Heart right ventricle (tissue), 16 donors: ENCODE results near the gene SERPINA1. TPM values are rescaled to one million over a fixed set of nuclear protein-coding genes. Genes with fewer than 3 reads are reported as not detected.
"Not testable (repeated sequence)": the region's sequence is repeated elsewhere in the genome, so short reads cannot be mapped to it uniquely, and the experiment has no call there.

Source experiments
- ATAC-seq, 8 donors: fragments of 200-7000 bp; cut with Tn5 transposase; one replicate each; pipeline ENCODE4 v1.9.1; 2020; ENCODE audit warnings: mild to moderate bottlenecking in 8 of 8, moderate library complexity in 8 of 8, moderate number of reproducible peaks in 1 of 8
- DNase-seq, 2 donors: peaks; one replicate each; pipeline ENCODE4 v3.0.0-alpha.2; 2020
- H3K27ac ChIP-seq, 10 donors: fragments of 200-600 bp; sonication (generic) in 2 of 10; one replicate each; pipeline versions ENCODE4 v1.5.0 to v1.8.0; 2020 to 2022; ENCODE audit warnings: mild to moderate bottlenecking in 3 of 10
- H3K27me3 ChIP-seq, 7 donors: fragments of 200-600 bp; one replicate each; pipeline ENCODE4 v1.8.0; 2021 to 2022; ENCODE audit warnings: mild to moderate bottlenecking in 2 of 7
- H3K36me3 ChIP-seq, 9 donors: fragments of 200-600 bp; sonication (generic) in 1 of 9; one replicate each; pipeline versions ENCODE4 v1.5.0 to v1.8.0; 2020 to 2022; ENCODE audit warnings: mild to moderate bottlenecking in 2 of 9
- H3K4me1 ChIP-seq, 9 donors: fragments of 200-600 bp; sonication (generic) in 1 of 9; one replicate each; pipeline versions ENCODE4 v1.5.0 to v1.8.0; 2020 to 2022; ENCODE audit warnings: mild to moderate bottlenecking in 4 of 9
- H3K4me3 ChIP-seq, 10 donors: fragments of 200-600 bp; sonication (generic) in 2 of 10; one replicate each; pipeline versions ENCODE4 v1.5.0 to v1.8.0; 2020 to 2022; ENCODE audit warnings: mild to moderate bottlenecking in 7 of 10, moderate library complexity in 2 of 10
- H3K9me3 ChIP-seq, 11 donors: fragments of 200-600 bp in 10 of 11; sonication (generic) in 2 of 11; one replicate each; pipeline versions ENCODE4 v1.5.0 to v1.8.0; 2013 to 2022; ENCODE audit warnings: mild to moderate bottlenecking in 2 of 11, control low read depth in 1 of 11, moderate library complexity in 1 of 11
- WGBS, 2 donors: extraction: QIAGEN DNeasy Blood & Tissue Kit; methylation state at CpG; one replicate each; pipeline ENCODE4 v1.1.7; 2013; ENCODE audit warnings: inconsistent platforms in 1 of 2; 5-methylcytosine and 5-hydroxymethylcytosine counted together
- intact Hi-C, 10 donors: fragments of 100-400 bp; cut with DNase I; formaldehyde crosslinking; loops; one replicate each; pipeline versions ENCODE4 v1.11.1 to v1.14.2; 2022
- polyA plus RNA-seq, 2 donors: library from polyadenylated mRNA; stranded (reverse); fragments of 200-250 nt; gene quantifications; one replicate each; pipeline ENCODE4 v1.2.3, GENCODE V29; 2013
- total RNA-seq, 10 donors: library from RNA; stranded (reverse); fragmentation: NEBNext Ultra II Directional in 3 of 10; extraction: Animal tissue kit (Norgen Biotek cat#: 25700) in 3 of 10; gene quantifications; one replicate each; pipeline versions ENCODE4 v1.2.1 to v1.2.4, GENCODE V29; 2021 to 2023
- TF ChIP-seq, protein P1 (sequence below), 9 donors: fragments of 200-600 bp; sonication (generic) in 2 of 9; IDR thresholded peaks; one replicate each; pipeline versions ENCODE4 v1.5.0 to v1.8.0; 2021 to 2022; ENCODE audit warnings: antibody characterized with exemption in 9 of 9, mild to moderate bottlenecking in 5 of 9, moderate library complexity in 1 of 9
- donor health status: Arrhythmogenic right ventricular cardiomyopathy.
- donor health status: ischemic (EF 13 %, LVEDD 7.1; RV severe dilation, severe dysfunction).
- donor health status: healthy with polysubstance abuse.
- donor health status: DM: no; HTN: yes; CAD: no.
- donor health status: DM: no; HTN: no; CAD: no.
- donor health status: ischemic (EF 25% LVEDD 6.9; RV normal size, moderate dysfunction).
- donor health status: ischemic (EF 25% LVEDD 5.7; RV mildly dilated, moderate dysfunction).
- donor health status: healthy.
- donor health status: DM: yes; HTN: yes; CAD: no.
- donor health status: Ischemic cardiomyopathy.
- donor health status: ischemic (EF 35%, LVEDD 5.7; RV mildly dilated, moderate dysfunction).
- donor health status: nonischemic (EF 11% LVEDD 7.7; RV severe dilation, severe dysfunction).
- donor health status: DM: yes; HTN: yes; CAD: no.
- donor health status: PGD.
- donor health status: ischemic (EF 29% LVEDD 5.4; RV normal size, mild dysfunction).
- donor health status: nonischemic (EF 23%, LVEDD 6.1; RV moderate dilation, normal function).

SERPINA1 gene
- total and polyA plus RNA-seq, 12 donors: 1.1 to 38.3 (median 3.8) TPM

DNA sequence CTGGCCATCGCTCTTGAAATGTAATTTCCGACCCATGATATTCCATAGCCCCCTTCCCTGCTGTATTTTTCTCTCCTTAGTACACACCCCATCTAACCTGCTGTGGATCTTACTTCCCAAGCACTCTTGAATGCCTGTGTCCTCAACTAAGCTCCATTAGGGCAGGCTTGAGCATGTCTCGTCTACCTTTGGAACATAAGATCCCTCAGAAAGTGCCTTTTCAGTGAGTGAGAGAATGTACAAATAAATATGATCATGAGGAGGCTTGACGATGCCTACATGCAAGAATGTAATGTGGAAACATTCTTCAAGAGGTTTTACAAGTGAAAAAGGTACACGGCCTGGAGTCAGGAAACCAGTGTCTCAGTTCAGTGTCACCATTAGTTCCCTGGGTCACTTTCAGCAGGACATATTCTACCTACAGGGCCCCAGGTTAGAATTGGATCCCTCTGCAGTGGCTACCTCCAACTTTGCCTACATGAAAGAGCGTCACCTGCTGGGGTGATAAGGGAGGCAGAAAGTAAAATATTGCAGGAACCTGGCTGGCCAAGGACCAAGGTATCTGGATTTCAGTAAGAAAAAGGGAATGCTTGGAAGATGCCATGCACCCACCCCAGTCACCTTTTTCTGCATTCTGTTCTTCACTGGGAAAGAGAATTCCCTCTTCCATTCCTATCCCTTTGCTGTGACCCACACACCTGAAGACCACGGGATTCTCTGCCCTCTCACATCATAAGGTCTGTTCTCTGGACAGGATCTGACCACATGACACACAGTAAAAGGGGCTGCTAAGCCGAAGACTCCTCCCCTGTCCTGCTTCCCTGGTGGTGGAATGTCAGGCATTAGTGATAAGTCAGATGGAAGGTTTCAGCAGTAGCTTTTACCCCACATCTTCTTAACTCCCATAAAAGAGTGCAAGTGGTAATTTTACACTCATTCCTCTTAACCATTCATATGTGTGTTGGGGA lies 24.6 kb upstream of the SERPINA1 start:
- TF ChIP-seq, protein P1, sequence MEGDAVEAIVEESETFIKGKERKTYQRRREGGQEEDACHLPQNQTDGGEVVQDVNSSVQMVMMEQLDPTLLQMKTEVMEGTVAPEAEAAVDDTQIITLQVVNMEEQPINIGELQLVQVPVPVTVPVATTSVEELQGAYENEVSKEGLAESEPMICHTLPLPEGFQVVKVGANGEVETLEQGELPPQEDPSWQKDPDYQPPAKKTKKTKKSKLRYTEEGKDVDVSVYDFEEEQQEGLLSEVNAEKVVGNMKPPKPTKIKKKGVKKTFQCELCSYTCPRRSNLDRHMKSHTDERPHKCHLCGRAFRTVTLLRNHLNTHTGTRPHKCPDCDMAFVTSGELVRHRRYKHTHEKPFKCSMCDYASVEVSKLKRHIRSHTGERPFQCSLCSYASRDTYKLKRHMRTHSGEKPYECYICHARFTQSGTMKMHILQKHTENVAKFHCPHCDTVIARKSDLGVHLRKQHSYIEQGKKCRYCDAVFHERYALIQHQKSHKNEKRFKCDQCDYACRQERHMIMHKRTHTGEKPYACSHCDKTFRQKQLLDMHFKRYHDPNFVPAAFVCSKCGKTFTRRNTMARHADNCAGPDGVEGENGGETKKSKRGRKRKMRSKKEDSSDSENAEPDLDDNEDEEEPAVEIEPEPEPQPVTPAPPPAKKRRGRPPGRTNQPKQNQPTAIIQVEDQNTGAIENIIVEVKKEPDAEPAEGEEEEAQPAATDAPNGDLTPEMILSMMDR (IDR thresholded peaks at IDR 0.05): peak in 2 of 9 donors; percentile 6 to 28
- H3K27ac ChIP-seq: no peak overlapping the region
- no peaks in the 10 kb centered on the region for H3K36me3 ChIP-seq
- no peaks in the 10 kb centered on the region for H3K4me1 ChIP-seq
- intact Hi-C loops: no loop called here
- DNase-seq (no peak), ATAC-seq (no peak)
- peaks cover 0 to 17% (median 3%) of the 10 kb centered on the region in 11 donors for H3K9me3 ChIP-seq
- peaks cover 0 to 31% (median 16%) of the 10 kb centered on the region in 7 donors for H3K27me3 ChIP-seq
- WGBS, 2 donors: 56 to 60% methylated on average over 8 of the region's 8 CpGs
- H3K4me3 ChIP-seq: no peak overlapping the region

GRCh38 chr14:94411638-94412037 lies 23.2 kb upstream of the SERPINA1 start:
- TF ChIP-seq, protein P1 (IDR thresholded peaks at IDR 0.05): no peak
- no peaks in the 10 kb centered on the region for H3K36me3 ChIP-seq
- ATAC-seq (no peak), DNase-seq (no peak)
- WGBS, 2 donors: 32 to 54% methylated on average over 1 of the region's 1 CpG
- peaks cover 0 to 27% (median 15%) of the 10 kb centered on the region in 7 donors for H3K27me3 ChIP-seq
- H3K4me1 ChIP-seq: no peaks in the 10 kb centered on the region
- intact Hi-C loops: no loop called here
- no peak overlapping the region for H3K27ac ChIP-seq
- H3K9me3 ChIP-seq: peaks cover 0 to 29% (median 9%) of the 10 kb centered on the region in 11 donors
- no peak overlapping the region for H3K4me3 ChIP-seq

DNA sequence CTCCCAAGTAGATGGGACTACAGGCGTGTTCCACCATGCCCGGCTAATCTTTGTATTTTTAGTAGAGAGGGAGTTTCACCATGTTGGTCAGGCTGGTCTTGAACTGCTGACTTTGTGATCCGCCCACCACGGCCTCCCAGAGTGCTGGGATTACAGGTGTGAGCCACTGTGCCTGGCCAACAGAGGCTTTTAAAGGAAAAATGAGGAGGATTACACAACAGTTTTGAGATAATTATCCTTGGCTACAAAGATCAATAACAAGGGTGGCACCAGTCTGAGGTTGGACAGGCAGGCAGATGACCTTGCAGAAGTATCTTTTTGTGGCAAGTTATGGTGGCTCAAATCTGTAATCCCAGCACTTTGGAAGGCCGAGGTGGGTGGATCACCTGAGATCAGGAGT lies 21.0 kb upstream of the SERPINA1 start:
- H3K4me3 ChIP-seq, DNase-seq, H3K36me3 ChIP-seq, intact Hi-C loops, H3K27ac ChIP-seq, ATAC-seq, H3K4me1 ChIP-seq: not testable (repeated sequence)
- 80% methylated on average over 5 of the region's 5 CpGs for whole genome bisulfite sequencing, 2 donors
- peaks cover 0 to 49% (median 14%) of the 10 kb centered on the region in 11 donors for H3K9me3 ChIP-seq
- H3K27me3 ChIP-seq: peaks cover 0 to 29% (median 11%) of the 10 kb centered on the region in 7 donors

GRCh38 chr14:94408546-94409095 lies 20.2 kb upstream of the SERPINA1 start:
- no peak overlapping the region for H3K4me3 ChIP-seq
- TF ChIP-seq, protein P1 (IDR thresholded peaks at IDR 0.05): no peak
- no peaks in the 10 kb centered on the region for H3K36me3 ChIP-seq
- WGBS, 2 donors: 73 to 76% methylated on average over 4 of the region's 4 CpGs
- H3K27me3 ChIP-seq: peaks cover 0 to 26% (median 11%) of the 10 kb centered on the region in 7 donors
- peaks cover 0 to 49% (median 14%) of the 10 kb centered on the region in 11 donors for H3K9me3 ChIP-seq
- DNase-seq (no peak), ATAC-seq (no peak)
- no peak overlapping the region for H3K27ac ChIP-seq
- intact Hi-C loops: no loop called here
- no peaks in the 10 kb centered on the region for H3K4me1 ChIP-seq
